Hepatocyte (in vitro differentiated cells): ENCODE results near the gene CD80. TPM values are rescaled to one million over a fixed set of nuclear protein-coding genes. Genes with fewer than 3 reads are reported as not detected.
"Not testable (repeated sequence)": the region's sequence is repeated elsewhere in the genome, so short reads cannot be mapped to it uniquely, and the experiment has no call there.

Experiments
- DNase-seq: peaks from one replicate; pipeline ENCODE4 v3.0.0-alpha.2; 2016; ENCODE audit warnings: low spot score
- H2AFZ ChIP-seq: fragments of 200-600 bp; sonication (generic); 2 replicates; pipeline ENCODE4 v1.6.0; 2016; ENCODE audit warnings: antibody characterized with exemption, mild to moderate bottlenecking
- H3K27ac ChIP-seq: fragments of 200-600 bp; sonication (generic); 2 replicates; pipeline ENCODE4 v1.5.1; 2016; ENCODE audit warnings: mild to moderate bottlenecking
- H3K27me3 ChIP-seq: fragments of 200-600 bp; sonication (generic); 2 replicates; pipeline ENCODE4 v1.6.1; 2016
- H3K36me3 ChIP-seq: fragments of 200-600 bp; sonication (generic); replicated peaks from 2 replicates; pipeline ENCODE4 v1.5.1; 2016; ENCODE audit warnings: low read depth; ENCODE audit not compliant: insufficient read depth
- H3K4me1 ChIP-seq: fragments of 200-600 bp; sonication (generic); 2 replicates; pipeline ENCODE4 v1.5.1; 2016; ENCODE audit warnings: mild to moderate bottlenecking, moderate library complexity; ENCODE audit not compliant: insufficient read depth
- H3K4me2 ChIP-seq: fragments of 200-600 bp; sonication (generic); 2 replicates; pipeline ENCODE4 v1.6.0; 2016
- H3K4me3 ChIP-seq: fragments of 200-600 bp; sonication (generic); 2 replicates; pipeline ENCODE4 v1.5.1; 2016; ENCODE audit warnings: mild to moderate bottlenecking
- H3K79me2 ChIP-seq: fragments of 200-600 bp; sonication (generic); 2 replicates; pipeline ENCODE4 v1.6.0; 2017; ENCODE audit warnings: mild to moderate bottlenecking
- H3K9me2 ChIP-seq: fragments of 200-600 bp; sonication (generic); replicated peaks from 2 replicates; pipeline ENCODE4 v1.6.0; 2017; ENCODE audit warnings: mild to moderate bottlenecking; ENCODE audit not compliant: insufficient read depth
- H3K9me3 ChIP-seq: fragments of 200-600 bp; sonication (generic); 2 replicates; pipeline ENCODE4 v1.5.1; 2016; ENCODE audit warnings: low read depth, mild to moderate bottlenecking
- H4K20me1 ChIP-seq: fragments of 200-600 bp; sonication (generic); 2 replicates; pipeline ENCODE4 v1.6.0; 2016; ENCODE audit warnings: mild to moderate bottlenecking; ENCODE audit not compliant: insufficient read depth, poor library complexity, severe bottlenecking
- CTCF ChIP-seq: fragments of 200-600 bp; sonication (generic); IDR thresholded peaks from 2 replicates; pipeline ENCODE4 v1.5.1; 2016; ENCODE audit warnings: antibody characterized with exemption, mild to moderate bottlenecking; ENCODE audit not compliant: poor library complexity
- EZH2 ChIP-seq: fragments of 200-600 bp; sonication (generic); IDR thresholded peaks from 2 replicates; pipeline ENCODE4 v1.6.1; 2016; ENCODE audit warnings: antibody characterized with exemption, mild to moderate bottlenecking, borderline replicate concordance
- EZH2phosphoT487 ChIP-seq: fragments of 200-600 bp; sonication (generic); IDR thresholded peaks from one replicate; pipeline ENCODE4 v1.6.1; 2018; ENCODE audit warnings: antibody characterized with exemption, mild to moderate bottlenecking, low read depth, moderate library complexity; ENCODE audit not compliant: unreplicated experiment, severe bottlenecking
- WGBS: methylation state at CpG from one replicate; pipeline ENCODE4 v1.1.6; 2016; ENCODE audit warnings: low lambda C conversion rate; ENCODE audit errors: missing lambda C conversion rate; 5-methylcytosine and 5-hydroxymethylcytosine counted together
- polyA plus RNA-seq: library from polyadenylated mRNA; unstranded; fragments of >200 nt; fragmentation: Nextera tagmentation; extraction: Ambion mirVana; gene quantifications from 2 replicates; pipeline ENCODE4 v1.2.1, GENCODE V29; 2016
- total RNA-seq: library from RNA; depleted of rRNA; stranded (reverse); fragments of >200 nt; gene quantifications from 2 replicates; pipeline ENCODE4 v1.2.3, GENCODE V29; 2014

Gene CD80
- total and polyA plus RNA-seq, 2 experiments from 2014 or later, result 0.07 TPM; not detected in 1

GRCh38 chr3:119557192-119557876 is 2.1 kb downstream of the CD80 start:
- H3K4me2 ChIP-seq, result no peak overlapping the region
- H2AFZ ChIP-seq, result no peak overlapping the region
- H3K36me3 ChIP-seq, result no peaks in the 10 kb centered on the region
- no peaks in the 10 kb centered on the region for H3K27me3 ChIP-seq
- H3K4me3 ChIP-seq, result no peak overlapping the region
- H3K9me3 ChIP-seq, result no peaks in the 10 kb centered on the region
- TF ChIP-seq EZH2, result no peak
- H3K4me1 ChIP-seq, result no peaks in the 10 kb centered on the region
- no peaks in the 10 kb centered on the region for H3K9me2 ChIP-seq
- no peak overlapping the region for H3K27ac ChIP-seq
- 87% methylated on average over 7 of the region's 7 CpGs for WGBS
- no peak for DNase-seq
- no peaks in the 10 kb centered on the region for H3K79me2 ChIP-seq
- H4K20me1 ChIP-seq, result no peaks in the 10 kb centered on the region

GRCh38 chr3:119555929-119556328 is 3.5 kb downstream of the CD80 start:
- Histone ChIP-seq H3K79me2 (no peaks in the 10 kb centered on the region), H3K4me1 (no peaks in the 10 kb centered on the region), H3K27ac (no peak overlapping the region), H3K4me2 (no peak overlapping the region), H3K9me2 (no peaks in the 10 kb centered on the region), H3K4me3 (no peak overlapping the region), H3K36me3 (no peaks in the 10 kb centered on the region), H4K20me1 (no peaks in the 10 kb centered on the region), H3K9me3 (no peaks in the 10 kb centered on the region), H2AFZ (no peak overlapping the region), H3K27me3 (no peaks in the 10 kb centered on the region)
- TF ChIP-seq EZH2phosphoT487 (no peak), EZH2 (no peak), CTCF (no peak)
- WGBS, result 0% methylated on average over 1 of the region's 1 CpG
- no peak for DNase-seq

GRCh38 chr3:119555309-119555735 is 4.1 kb downstream of the CD80 start:
- no peaks in the 10 kb centered on the region for H3K79me2 ChIP-seq
- no peak overlapping the region for H3K27ac ChIP-seq
- H3K9me2 ChIP-seq, result no peaks in the 10 kb centered on the region
- H4K20me1 ChIP-seq, result no peaks in the 10 kb centered on the region
- no peaks in the 10 kb centered on the region for H3K36me3 ChIP-seq
- no peak for DNase-seq
- no peaks in the 10 kb centered on the region for H3K9me3 ChIP-seq
- WGBS, result 74% methylated on average over 4 of the region's 4 CpGs
- H3K4me1 ChIP-seq, result no peaks in the 10 kb centered on the region
- H3K27me3 ChIP-seq, result no peaks in the 10 kb centered on the region
- TF ChIP-seq EZH2phosphoT487, result no peak
- no peak overlapping the region for H3K4me2 ChIP-seq
- no peak overlapping the region for H3K4me3 ChIP-seq
- H2AFZ ChIP-seq, result no peak overlapping the region

- TF ChIP-seq CTCF (no peak), EZH2 (no peak), EZH2phosphoT487 (no peak)
- H3K4me2 ChIP-seq, result no peak overlapping the region
- no peaks in the 10 kb centered on the region for H3K9me2 ChIP-seq
- WGBS, result 67% methylated on average over 5 of the region's 5 CpGs
- H3K36me3 ChIP-seq, result no peaks in the 10 kb centered on the region
- no peaks in the 10 kb centered on the region for H3K4me1 ChIP-seq
- no peak overlapping the region for H3K27ac ChIP-seq
- DNase-seq, result no peak
- H3K27me3 ChIP-seq, result no peaks in the 10 kb centered on the region
- H3K79me2 ChIP-seq, result no peaks in the 10 kb centered on the region
- no peaks in the 10 kb centered on the region for H3K9me3 ChIP-seq
- H4K20me1 ChIP-seq, result no peaks in the 10 kb centered on the region
- no peak overlapping the region for H3K4me3 ChIP-seq
- H2AFZ ChIP-seq, result no peak overlapping the region
These were observed 5.5 kb downstream of the CD80 start for GRCh38 chr3:119553823-119554415.

GRCh38 chr3:119552928-119553327 is 6.5 kb downstream of the CD80 start:
- not testable (repeated sequence) for H4K20me1 ChIP-seq, H3K27me3 ChIP-seq, H3K4me2 ChIP-seq, DNase-seq, H3K27ac ChIP-seq, H3K79me2 ChIP-seq, H3K36me3 ChIP-seq, H3K4me3 ChIP-seq, H3K9me3 ChIP-seq, H3K4me1 ChIP-seq, H3K9me2 ChIP-seq, H2AFZ ChIP-seq
- 97% methylated on average over 6 of the region's 6 CpGs for WGBS
